ENCODE data around the gene NDEL1.

Gene NDEL1

DNA sequence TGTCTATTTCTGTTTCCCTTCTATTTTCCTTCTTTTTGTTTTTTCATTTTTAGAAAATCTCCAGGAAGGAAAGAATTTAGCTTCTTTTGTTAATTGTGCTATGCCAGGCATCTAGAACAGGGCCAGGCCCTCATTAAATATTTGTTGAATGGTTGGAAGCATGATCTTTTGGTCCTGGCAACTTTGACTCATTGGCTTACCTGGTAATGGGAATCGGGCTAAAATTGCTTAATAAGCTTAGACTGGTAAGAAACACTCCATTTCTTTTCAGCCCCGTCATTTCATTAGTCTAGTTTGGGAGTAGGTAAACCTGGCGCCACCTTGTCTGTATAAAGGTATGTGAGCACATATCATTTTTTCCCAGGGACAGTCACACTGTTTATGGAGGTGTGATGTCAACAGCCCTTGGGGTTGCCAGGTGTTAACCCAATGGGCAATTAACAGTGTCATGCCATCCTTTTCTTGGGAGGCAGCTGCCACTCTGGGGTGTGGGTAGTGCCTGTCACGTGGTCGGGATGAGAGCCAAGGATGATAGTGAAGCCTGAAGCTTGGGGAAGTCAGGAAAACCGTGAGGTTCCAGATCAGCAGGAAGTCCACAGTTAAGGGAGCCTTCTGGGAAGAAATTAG, 9.5 kb upstream of the NDEL1 start:
- Histone ChIP-seq H4K20me1 (no peaks in the 10 kb centered on the region), H3K9ac (no peak overlapping the region)
- TF ChIP-seq Cebpa-rat (IDR thresholded peaks at IDR 0.05): no peak

DNA sequence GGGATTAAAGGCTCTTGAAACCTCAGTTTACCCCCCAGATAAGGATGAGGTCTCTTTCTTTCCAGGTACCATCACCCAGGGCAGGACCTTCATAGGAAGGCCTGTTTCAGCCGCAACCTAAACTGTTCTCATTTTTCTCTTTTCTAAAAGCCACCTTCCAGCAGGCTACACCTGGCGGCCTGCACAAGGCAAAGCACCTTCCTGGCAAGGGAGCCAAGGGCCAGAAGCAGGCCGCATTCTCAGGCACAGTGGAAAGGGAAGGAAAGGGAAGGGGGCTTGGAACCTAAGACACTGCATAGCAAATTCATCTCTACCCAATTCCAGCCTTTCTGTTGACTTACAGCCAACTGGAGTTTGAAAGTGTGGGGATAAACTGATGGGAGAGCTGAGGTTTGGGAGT, 8.9 kb upstream of the NDEL1 start:
- Histone ChIP-seq H4K20me1 (no peaks in the 10 kb centered on the region), H3K9ac (no peak overlapping the region), H3K27me3 (no peaks in the 10 kb centered on the region), H3K4me2 (no peak overlapping the region), H3K4me3 (no peak overlapping the region), H3K27ac (no peak overlapping the region), H3K36me3 (no peaks in the 10 kb centered on the region), H3K4me1 (peaks cover 0 to 15% (median 3%) of the 10 kb centered on the region in 10 experiments; a peak in 17 of 20 replicates), H3K9me3 (replicated peaks in 1 of 11) (no peaks in the 10 kb centered on the region)
- TF ChIP-seq Cebpa-rat (IDR thresholded peaks at IDR 0.05): no peak

More for the DNA sequence above, 9.5 kb upstream of the NDEL1 start:
- no peaks in the 10 kb centered on the region for H3K9me3 ChIP-seq (replicated peaks in 1 of 11)
- no peak overlapping the region for H3K4me3 ChIP-seq
- no peaks in the 10 kb centered on the region for H3K36me3 ChIP-seq
- H3K4me1 ChIP-seq: peaks cover 0 to 21% (median 9%) of the 10 kb centered on the region in 10 experiments; a peak in 17 of 20 replicates
- H3K27ac ChIP-seq: no peak overlapping the region
- no peak overlapping the region for H3K4me2 ChIP-seq
- no peaks in the 10 kb centered on the region for H3K27me3 ChIP-seq

DNA sequence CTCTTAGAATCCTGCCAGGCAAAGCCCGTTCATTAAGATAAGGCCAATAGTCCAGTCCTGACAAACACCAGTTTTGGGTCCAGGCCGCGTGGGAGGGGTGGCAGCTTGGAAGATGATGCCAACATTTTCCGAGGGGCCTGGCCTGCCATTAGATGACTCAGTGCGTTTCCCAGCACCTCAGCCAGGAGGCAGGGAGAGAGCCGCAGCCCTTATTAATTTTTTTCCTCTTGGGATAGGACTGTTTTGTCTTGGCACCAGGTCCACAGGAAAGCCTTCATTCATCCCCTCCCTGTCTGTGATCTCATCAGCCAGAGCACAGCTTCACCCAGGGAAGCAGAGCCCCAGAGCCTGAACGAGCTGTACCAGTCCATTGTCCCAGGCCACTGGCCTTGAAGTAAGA, 4.7 kb upstream of the NDEL1 start:
- peaks cover 0 to 2% (median 1%) of the 10 kb centered on the region in 11 experiments; a peak in 8 of 22 replicates for H4K20me1 ChIP-seq
- peaks cover 0 to 6% (median 4%) of the 10 kb centered on the region in 10 experiments; a peak in 6 of 20 replicates for H3K4me1 ChIP-seq
- no peaks in the 10 kb centered on the region for H3K36me3 ChIP-seq
- TF ChIP-seq Cebpa-rat (IDR thresholded peaks at IDR 0.05): no peak
- no peak overlapping the region for H3K9ac ChIP-seq
- H3K27me3 ChIP-seq: no peaks in the 10 kb centered on the region
- no peak overlapping the region for H3K27ac ChIP-seq
- H3K9me3 ChIP-seq (replicated peaks in 1 of 11): no peaks in the 10 kb centered on the region
- H3K4me3 ChIP-seq: no peak overlapping the region
- no peak overlapping the region for H3K4me2 ChIP-seq

DNA sequence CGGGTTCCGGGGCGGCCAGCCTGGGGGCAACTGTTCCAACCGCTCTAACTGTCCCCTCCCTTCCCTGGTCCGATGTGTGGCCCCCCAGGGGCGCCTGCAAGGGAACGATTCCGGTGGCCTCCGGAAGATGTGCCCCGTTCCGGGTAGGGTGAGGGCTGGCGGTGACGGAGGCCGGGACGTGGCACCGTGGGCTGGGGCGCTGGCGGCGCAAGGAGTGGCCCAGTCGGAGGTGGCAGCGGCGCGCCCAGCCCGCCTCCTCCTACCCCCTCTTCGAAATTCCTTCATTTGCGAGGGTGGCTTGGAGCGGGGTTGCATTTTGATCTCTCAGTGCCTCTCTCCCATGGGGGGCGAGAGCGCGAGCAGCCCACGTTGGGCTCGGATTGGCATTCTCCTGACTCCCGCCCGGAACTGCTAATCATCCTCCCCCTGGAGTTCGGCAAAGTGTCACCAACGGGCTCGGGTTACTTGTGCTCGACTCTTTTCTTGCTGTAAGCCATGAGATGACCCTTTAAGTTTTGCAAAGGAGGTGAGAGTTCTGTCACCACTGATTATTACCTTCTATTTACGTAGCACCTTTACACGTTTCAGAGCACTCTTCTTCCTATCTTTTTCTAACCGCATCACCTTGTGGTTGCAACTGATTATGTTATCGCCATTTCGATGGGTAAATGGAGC, 622 bp downstream of the NDEL1 start:
- H3K36me3 ChIP-seq: peaks cover 22 to 35% (median 30%) of the 10 kb centered on the region in 11 experiments; a peak in 21 of 22 replicates
- peak overlapping the region; percentile 91 to 99 (median 96) for H3K9ac ChIP-seq
- no peaks in the 10 kb centered on the region for H3K27me3 ChIP-seq
- peak overlapping the region; percentile 84 to 100 (median 94) for H3K4me3 ChIP-seq
- peak overlapping the region; percentile 88 to 97 (median 94) for H3K27ac ChIP-seq
- H3K9me3 ChIP-seq (replicated peaks in 1 of 11): no peaks in the 10 kb centered on the region
- peaks cover 43 to 56% (median 54%) of the 10 kb centered on the region in 11 experiments; a peak in 21 of 22 replicates for H4K20me1 ChIP-seq
- H3K4me2 ChIP-seq: peak overlapping the region; percentile 77 to 95 (median 88)
- peaks cover 23 to 45% (median 30%) of the 10 kb centered on the region in 10 experiments for H3K4me1 ChIP-seq
- TF ChIP-seq Cebpa-rat (IDR thresholded peaks at IDR 0.05): no peak

DNA sequence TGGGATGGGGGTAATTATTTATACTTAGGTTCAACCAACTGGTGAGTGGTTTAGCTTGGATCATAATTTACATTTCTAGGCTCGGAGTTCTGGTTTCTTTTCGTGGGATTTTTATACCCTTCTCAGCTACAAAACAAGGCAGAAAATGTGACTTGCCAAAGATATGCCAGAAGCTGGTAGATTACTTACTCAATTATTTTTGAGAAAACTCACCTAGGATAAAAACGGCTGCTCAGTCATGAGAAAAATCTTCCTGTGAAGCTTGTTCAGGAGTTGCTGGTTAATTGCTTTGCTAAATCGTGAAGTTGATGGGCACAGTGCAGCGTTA, 1.1 kb downstream of the NDEL1 start:
- H3K4me2 ChIP-seq: peak overlapping the region; percentile 77 to 95 (median 88)
- peak overlapping the region; percentile 88 to 97 (median 94); a peak in 21 of 22 replicates for H3K27ac ChIP-seq
- H3K4me1 ChIP-seq: peaks cover 27 to 50% (median 35%) of the 10 kb centered on the region in 10 experiments
- H3K9ac ChIP-seq: peak overlapping the region; percentile 91 to 99 (median 96)
- H3K9me3 ChIP-seq (replicated peaks in 1 of 11): no peaks in the 10 kb centered on the region
- peaks cover 47 to 61% (median 59%) of the 10 kb centered on the region in 11 experiments; a peak in 21 of 22 replicates for H4K20me1 ChIP-seq
- no peak for TF ChIP-seq Cebpa-rat (IDR thresholded peaks at IDR 0.05)
- no peaks in the 10 kb centered on the region for H3K27me3 ChIP-seq
- H3K36me3 ChIP-seq: peaks cover 22 to 39% (median 30%) of the 10 kb centered on the region in 11 experiments; a peak in 21 of 22 replicates
- peak overlapping the region; percentile 84 to 100 (median 94) for H3K4me3 ChIP-seq

DNA sequence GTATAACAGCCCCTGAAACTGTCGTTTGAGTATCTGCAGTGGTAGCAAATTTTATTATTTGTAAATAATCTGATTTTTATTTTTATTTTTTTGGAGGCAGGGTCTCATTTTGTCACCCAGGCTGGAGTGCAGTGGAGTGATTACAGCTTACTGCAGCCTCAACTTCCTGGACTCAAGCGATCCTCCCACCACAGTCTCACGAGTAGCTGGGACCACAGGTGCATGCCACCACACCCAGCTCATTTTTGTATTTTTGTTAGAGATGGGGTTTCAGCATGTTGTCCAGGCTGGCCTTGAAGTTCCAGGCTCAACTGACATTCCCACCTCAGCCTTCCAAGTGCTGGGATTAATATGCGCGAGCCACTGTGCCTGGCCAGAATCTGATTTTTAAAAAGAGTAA, 2.8 kb downstream of the NDEL1 start:
- no peaks in the 10 kb centered on the region for H3K27me3 ChIP-seq
- peak overlapping the region; percentile 77 to 95 (median 88); a peak in 21 of 22 replicates for H3K4me2 ChIP-seq
- H3K9me3 ChIP-seq (replicated peaks in 1 of 11): no peaks in the 10 kb centered on the region
- H3K36me3 ChIP-seq: peaks cover 26 to 54% (median 36%) of the 10 kb centered on the region in 11 experiments; a peak in 21 of 22 replicates
- H3K27ac ChIP-seq: no peak overlapping the region
- H3K9ac ChIP-seq: peak overlapping the region in 2 of 11 experiments; percentile 26 to 98; a peak in 3 of 22 replicates
- H3K4me3 ChIP-seq: no peak overlapping the region
- TF ChIP-seq Cebpa-rat (IDR thresholded peaks at IDR 0.05): no peak
- peaks cover 64 to 77% (median 76%) of the 10 kb centered on the region in 11 experiments for H4K20me1 ChIP-seq
- peaks cover 30 to 59% (median 39%) of the 10 kb centered on the region in 10 experiments for H3K4me1 ChIP-seq

DNA sequence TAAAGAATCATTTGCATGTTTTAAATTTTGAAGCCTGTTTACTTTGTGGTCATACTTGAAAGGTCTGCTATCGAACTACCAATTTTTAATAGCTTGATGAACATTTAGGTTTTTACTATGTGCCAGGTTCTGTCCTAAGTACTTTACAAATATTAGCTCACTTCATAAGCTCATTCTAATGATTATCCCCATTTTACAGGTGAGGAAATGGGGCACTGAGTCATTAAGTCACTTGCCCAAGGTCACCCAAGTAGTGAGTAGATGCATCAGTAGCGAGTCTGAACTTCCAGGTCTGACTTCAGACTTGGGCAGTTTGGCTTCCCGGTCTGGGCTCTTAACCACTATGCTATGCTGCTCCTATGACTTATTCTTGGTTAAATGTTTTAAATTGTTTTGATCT, 4.0 kb downstream of the NDEL1 start:
- Histone ChIP-seq H3K27ac (no peak overlapping the region), H3K9ac (no peak overlapping the region), H3K4me3 (no peak overlapping the region), H3K4me1 (peaks cover 30 to 59% (median 39%) of the 10 kb centered on the region in 10 experiments), H3K36me3 (peaks cover 39 to 67% (median 48%) of the 10 kb centered on the region in 11 experiments; a peak in 21 of 22 replicates), H3K27me3 (no peaks in the 10 kb centered on the region), H4K20me1 (peaks cover 75 to 89% (median 88%) of the 10 kb centered on the region in 11 experiments), H3K4me2 (no peak overlapping the region), H3K9me3 (replicated peaks in 1 of 11) (no peaks in the 10 kb centered on the region)
- TF ChIP-seq Cebpa-rat (IDR thresholded peaks at IDR 0.05): no peak

DNA sequence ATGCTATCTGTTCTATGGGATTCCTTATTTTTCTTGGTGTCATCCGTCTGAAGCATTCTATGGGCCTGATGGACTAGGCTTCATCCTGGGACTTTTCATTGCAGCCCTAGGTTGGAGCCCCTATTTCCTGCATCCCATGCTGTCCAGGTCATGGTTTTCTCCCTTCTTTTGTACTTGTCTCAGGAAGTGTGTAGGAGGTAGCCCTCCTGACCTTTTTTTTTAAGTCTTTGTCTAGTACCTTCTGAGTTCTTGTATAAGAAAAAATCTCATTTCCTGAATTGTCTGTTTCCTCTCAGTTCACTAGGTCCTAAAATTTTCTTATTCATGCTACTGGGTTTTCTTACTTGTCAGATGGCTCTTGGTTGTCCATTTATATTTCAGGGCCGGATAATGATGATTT, 6.0 kb downstream of the NDEL1 start:
- peaks cover 56 to 87% (median 68%) of the 10 kb centered on the region in 11 experiments for H3K36me3 ChIP-seq
- H3K9ac ChIP-seq: no peak overlapping the region
- no peaks in the 10 kb centered on the region for H3K27me3 ChIP-seq
- H3K27ac ChIP-seq: no peak overlapping the region
- no peak overlapping the region for H3K4me3 ChIP-seq
- peaks cover 27 to 54% (median 36%) of the 10 kb centered on the region in 10 experiments for H3K4me1 ChIP-seq
- no peak for TF ChIP-seq Cebpa-rat (IDR thresholded peaks at IDR 0.05)
- H3K4me2 ChIP-seq: peak overlapping the region in 10 of 11 experiments; percentile 1 to 73 (median 30); a peak in 13 of 22 replicates
- no peaks in the 10 kb centered on the region for H3K9me3 ChIP-seq (replicated peaks in 1 of 11)
- peaks cover 67 to 100% (median 96%) of the 10 kb centered on the region in 11 experiments for H4K20me1 ChIP-seq

DNA sequence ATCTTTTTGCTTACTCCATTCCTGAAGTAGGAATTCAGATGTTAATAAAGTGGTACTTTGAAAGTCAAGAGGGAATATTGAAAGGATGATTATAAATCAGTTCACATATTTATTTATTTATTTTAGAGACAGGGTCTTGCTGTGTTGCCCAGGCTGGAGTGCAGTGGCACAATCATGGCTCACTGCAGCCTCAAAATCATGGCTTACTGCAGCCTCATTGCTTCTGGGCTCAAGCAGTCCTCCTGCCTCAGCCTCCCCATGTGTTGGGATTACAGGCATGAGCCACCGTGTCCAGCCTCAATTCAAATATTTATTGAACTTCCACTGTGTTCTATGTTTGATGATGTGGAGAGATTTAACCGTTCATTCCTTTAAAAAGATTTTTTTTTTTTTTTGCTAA, 6.6 kb downstream of the NDEL1 start:
- H3K27me3 ChIP-seq: no peaks in the 10 kb centered on the region
- no peak for TF ChIP-seq Cebpa-rat (IDR thresholded peaks at IDR 0.05)
- peaks cover 61 to 100% (median 93%) of the 10 kb centered on the region in 11 experiments for H4K20me1 ChIP-seq
- peak overlapping the region in 2 of 11 experiments; percentile 43 to 73; a peak in 4 of 22 replicates for H3K4me2 ChIP-seq
- peaks cover 62 to 93% (median 74%) of the 10 kb centered on the region in 11 experiments for H3K36me3 ChIP-seq
- H3K9me3 ChIP-seq (replicated peaks in 1 of 11): no peaks in the 10 kb centered on the region
- H3K9ac ChIP-seq: no peak overlapping the region
- no peak overlapping the region for H3K4me3 ChIP-seq
- peaks cover 21 to 51% (median 31%) of the 10 kb centered on the region in 10 experiments for H3K4me1 ChIP-seq
- H3K27ac ChIP-seq: no peak overlapping the region
